Loucy (cell line): Measurements from ENCODE around the gene GRN.

Source experiments
- EZH2phosphoT487 ChIP-seq: fragments of 200-600 bp; IDR thresholded peaks from 2 replicates; pipeline ENCODE4 v1.6.1; 2018; ENCODE audit warnings: antibody characterized with exemption, mild to moderate bottlenecking, moderate library complexity, borderline replicate concordance
- TF ChIP-seq, protein P1 (sequence below): fragments of 200-600 bp; sonication (generic); conservative IDR thresholded peaks from 2 replicates; pipeline ENCODE4 v1.5.1; 2014; ENCODE audit warnings: mild to moderate bottlenecking, antibody characterized with exemption, low read length

GRCh38 chr17:44394833-44395232 is 49.7 kb downstream of the GRN start:
- TF ChIP-seq, protein P1, sequence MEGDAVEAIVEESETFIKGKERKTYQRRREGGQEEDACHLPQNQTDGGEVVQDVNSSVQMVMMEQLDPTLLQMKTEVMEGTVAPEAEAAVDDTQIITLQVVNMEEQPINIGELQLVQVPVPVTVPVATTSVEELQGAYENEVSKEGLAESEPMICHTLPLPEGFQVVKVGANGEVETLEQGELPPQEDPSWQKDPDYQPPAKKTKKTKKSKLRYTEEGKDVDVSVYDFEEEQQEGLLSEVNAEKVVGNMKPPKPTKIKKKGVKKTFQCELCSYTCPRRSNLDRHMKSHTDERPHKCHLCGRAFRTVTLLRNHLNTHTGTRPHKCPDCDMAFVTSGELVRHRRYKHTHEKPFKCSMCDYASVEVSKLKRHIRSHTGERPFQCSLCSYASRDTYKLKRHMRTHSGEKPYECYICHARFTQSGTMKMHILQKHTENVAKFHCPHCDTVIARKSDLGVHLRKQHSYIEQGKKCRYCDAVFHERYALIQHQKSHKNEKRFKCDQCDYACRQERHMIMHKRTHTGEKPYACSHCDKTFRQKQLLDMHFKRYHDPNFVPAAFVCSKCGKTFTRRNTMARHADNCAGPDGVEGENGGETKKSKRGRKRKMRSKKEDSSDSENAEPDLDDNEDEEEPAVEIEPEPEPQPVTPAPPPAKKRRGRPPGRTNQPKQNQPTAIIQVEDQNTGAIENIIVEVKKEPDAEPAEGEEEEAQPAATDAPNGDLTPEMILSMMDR: no peak
- TF ChIP-seq EZH2phosphoT487: no peak
